ENCODE results near the gene GCK.

Gene GCK

DNA sequence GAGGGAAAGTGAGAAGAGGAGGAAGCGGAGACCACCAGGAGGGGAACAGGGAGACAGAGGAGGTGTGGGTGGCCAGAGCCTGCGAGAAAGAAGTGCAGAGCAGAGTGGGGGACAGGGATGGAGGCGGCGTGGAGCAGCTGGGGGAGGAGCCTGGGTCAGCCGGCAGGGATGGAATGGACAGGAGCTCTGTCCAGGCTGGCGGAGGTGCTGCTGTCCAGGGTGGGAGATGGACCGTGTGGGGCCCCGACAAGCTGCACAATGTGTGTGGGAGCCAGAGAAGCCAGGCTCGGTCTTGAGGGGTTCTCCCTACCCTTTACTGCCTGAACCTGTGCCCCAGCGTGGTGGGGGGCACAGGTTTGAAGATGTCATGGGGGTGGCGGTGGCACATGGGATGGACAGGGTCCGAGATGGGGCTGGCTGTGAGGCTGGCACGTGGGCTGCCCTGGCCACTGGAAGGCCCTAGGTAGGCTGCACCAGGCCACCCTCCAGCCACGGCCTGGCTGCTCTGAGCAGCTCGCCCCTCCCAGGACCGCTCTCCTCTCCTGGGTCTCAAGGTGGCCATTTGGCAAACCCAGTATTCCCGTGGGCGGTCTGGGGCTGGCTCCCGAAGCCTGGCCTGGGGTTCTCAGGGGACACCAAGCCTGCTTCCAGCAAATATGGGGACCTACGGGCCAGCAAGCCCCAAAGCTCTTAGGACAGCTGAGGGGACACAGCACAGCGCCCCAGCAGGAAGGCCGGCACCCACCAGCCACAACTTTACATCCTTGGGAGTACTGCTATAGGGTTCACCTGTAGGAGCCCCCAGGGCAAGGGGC lies 43.9 kb upstream of the GCK start:
- POLR2A ChIA-PET: no interaction called here
- CTCF ChIA-PET: interaction anchor here (1.1 to 1.5 kb wide), 2 partner anchors 8 to 10 kb away, joined by 6 to 7 read pairs; no protein-coding TSS in a partner anchor
- DNase-seq (ENCODE audit: low read depth, low spot score): no peak
- no peak overlapping the region for H3K4me3 ChIP-seq (ENCODE audit: low read depth, low read length)
- TF ChIP-seq, protein P1, sequence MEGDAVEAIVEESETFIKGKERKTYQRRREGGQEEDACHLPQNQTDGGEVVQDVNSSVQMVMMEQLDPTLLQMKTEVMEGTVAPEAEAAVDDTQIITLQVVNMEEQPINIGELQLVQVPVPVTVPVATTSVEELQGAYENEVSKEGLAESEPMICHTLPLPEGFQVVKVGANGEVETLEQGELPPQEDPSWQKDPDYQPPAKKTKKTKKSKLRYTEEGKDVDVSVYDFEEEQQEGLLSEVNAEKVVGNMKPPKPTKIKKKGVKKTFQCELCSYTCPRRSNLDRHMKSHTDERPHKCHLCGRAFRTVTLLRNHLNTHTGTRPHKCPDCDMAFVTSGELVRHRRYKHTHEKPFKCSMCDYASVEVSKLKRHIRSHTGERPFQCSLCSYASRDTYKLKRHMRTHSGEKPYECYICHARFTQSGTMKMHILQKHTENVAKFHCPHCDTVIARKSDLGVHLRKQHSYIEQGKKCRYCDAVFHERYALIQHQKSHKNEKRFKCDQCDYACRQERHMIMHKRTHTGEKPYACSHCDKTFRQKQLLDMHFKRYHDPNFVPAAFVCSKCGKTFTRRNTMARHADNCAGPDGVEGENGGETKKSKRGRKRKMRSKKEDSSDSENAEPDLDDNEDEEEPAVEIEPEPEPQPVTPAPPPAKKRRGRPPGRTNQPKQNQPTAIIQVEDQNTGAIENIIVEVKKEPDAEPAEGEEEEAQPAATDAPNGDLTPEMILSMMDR (IDR thresholded peaks at IDR 0.05; ENCODE audit: insufficient read depth, low read length, missing control alignments): no peak

DNA sequence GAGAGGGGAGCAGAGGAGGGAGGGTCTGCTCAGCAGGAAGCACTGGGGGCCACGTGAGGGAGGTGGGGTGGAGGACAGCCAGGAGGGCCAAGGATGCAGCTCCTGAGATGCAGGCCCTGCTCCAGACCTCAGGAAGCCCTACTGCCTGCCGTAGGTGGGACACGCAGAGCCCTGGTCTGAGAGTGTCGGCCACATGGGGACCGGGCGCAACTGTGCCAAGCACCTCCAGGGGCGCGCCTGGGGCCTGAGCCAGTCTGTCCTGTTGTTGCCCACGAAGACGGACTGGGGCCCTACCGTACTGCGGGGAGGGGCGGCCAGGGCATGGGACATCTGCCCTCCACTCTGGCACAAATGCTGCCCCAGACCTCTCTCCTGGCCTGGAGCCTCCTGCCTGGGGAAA lies 43.2 kb upstream of the GCK start:
- TF ChIP-seq, protein P1 (IDR thresholded peaks at IDR 0.05; ENCODE audit: insufficient read depth, low read length, missing control alignments): no peak
- H3K4me3 ChIP-seq (ENCODE audit: low read depth, low read length): no peak overlapping the region
- DNase-seq (ENCODE audit: low read depth, low spot score): no peak
- CTCF ChIA-PET: interaction anchor here (1.2 to 2.4 kb wide), 3 partner anchors 8 to 333 kb away, joined by 4 to 10 read pairs (median 7); no protein-coding TSS in a partner anchor
- POLR2A ChIA-PET: no interaction called here

DNA sequence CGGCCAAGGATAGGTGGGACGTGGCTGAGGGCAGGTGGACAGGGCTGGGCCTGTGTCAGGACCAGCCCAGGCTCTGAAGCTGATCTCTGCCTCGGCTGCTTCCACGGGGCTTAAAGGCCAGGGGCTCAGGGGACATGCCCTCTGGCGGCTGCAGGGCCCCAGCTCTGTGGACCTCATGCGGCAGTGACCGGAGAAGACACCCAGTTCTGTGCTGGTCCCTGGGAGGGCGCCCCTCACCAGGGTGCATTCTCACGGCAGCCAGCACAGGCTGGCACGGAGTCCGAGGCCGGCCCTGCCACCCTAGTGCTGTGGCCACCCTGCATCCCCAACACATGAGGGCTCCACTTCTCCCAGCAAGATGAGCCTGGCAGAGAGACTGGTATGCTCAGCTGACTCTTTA lies 41.8 kb upstream of the GCK start:
- CTCF ChIA-PET: interaction anchor here (2.4 kb wide), 1 partner anchor 334 kb away, joined by 10 read pairs; no protein-coding TSS in a partner anchor

DNA sequence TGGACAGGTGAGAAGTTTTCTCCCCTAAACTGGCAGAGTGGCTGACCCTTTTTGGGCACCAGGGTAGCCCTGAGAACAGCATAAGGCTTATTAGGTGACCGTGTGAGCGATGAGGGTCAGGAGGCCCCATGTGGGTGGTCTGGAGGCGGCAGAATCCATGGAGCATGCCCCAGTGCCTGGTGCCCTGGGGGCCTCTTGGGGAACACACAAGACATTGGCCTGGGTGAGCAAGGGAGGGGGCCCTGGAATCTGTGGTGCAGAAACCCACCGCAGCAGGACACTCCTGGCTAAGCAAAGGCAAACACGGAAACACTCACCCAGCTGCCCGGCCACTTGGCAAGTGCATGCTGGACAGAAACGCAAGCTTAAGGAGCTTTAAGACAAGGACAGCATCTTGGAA lies 41.0 kb upstream of the GCK start:
- ChIA-PET CTCF (interaction anchor here (0.7 to 2.4 kb wide), 2 partner anchors 11 to 335 kb away, joined by 3 to 10 read pairs; no protein-coding TSS in a partner anchor), POLR2A (no interaction called here)
- no peak for DNase-seq (ENCODE audit: low read depth, low spot score)
- H3K4me3 ChIP-seq (ENCODE audit: low read depth, low read length): no peak overlapping the region
- TF ChIP-seq, protein P1 (IDR thresholded peaks at IDR 0.05; ENCODE audit: insufficient read depth, low read length, missing control alignments): no peak

More for the DNA sequence above, 41.8 kb upstream of the GCK start:
- DNase-seq (ENCODE audit: low read depth, low spot score): no peak
- TF ChIP-seq, protein P1 (IDR thresholded peaks at IDR 0.05; ENCODE audit: insufficient read depth, low read length, missing control alignments): no peak
- no peak overlapping the region for H3K4me3 ChIP-seq (ENCODE audit: low read depth, low read length)
- POLR2A ChIA-PET: interaction anchor here (0.6 kb wide), 1 partner anchor 343 kb away, joined by 3 read pairs; the partner anchor contains the start of gene DDX56

DNA sequence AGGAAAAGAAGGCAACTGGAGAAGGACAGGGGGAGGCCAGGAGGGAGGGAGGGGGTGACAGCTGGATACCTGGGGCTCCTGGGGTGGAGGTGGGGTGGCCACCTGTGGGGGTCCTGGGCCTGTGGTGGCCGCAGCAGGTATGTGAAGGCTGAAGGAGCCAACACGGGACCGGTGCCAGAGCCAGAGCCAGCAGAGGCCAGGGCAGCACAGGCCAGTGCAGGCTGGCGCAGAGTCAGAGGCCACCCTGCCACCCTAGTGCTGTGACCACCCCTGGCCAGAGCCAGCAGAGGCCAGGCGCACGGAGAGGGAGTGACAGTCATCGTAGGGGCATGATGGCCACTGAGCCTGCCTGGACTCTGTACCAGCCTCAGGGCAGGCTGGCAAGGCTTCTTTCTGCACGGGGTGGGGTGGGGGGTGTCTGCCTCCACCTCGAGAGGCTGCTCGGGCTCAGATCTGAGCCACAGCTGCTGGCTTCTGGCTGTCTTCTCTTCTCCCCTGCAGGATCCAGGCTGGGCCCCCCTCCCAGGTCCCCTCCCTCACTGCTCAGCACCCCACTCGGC lies 40.4 kb upstream of the GCK start:
- DNase-seq (ENCODE audit: low read depth, low spot score): no peak
- TF ChIP-seq, protein P1 (IDR thresholded peaks at IDR 0.05; ENCODE audit: insufficient read depth, low read length, missing control alignments): no peak
- no peak overlapping the region for H3K4me3 ChIP-seq (ENCODE audit: low read depth, low read length)
- ChIA-PET POLR2A (no interaction called here), CTCF (interaction anchor here (1.1 kb wide), 1 partner anchor 12 kb away, joined by 9 read pairs; no protein-coding TSS in a partner anchor)
